NT2/D1 (cell line): ENCODE measurements around the gene PI4KB.

Experiments
- SUZ12 ChIP-seq: IDR thresholded peaks from 2 replicates; pipeline ENCODE4 v1.6.1; 2011; ENCODE audit not compliant: insufficient read length, insufficient read depth; ENCODE audit errors: extremely low read depth
- YY1 ChIP-seq: IDR thresholded peaks from 2 replicates; pipeline ENCODE4 v1.6.1; 2011; ENCODE audit not compliant: insufficient read length, insufficient read depth
- ZNF274 ChIP-seq: IDR thresholded peaks from 2 replicates; pipeline ENCODE4 v1.6.1; 2011; ENCODE audit warnings: mild to moderate bottlenecking, low read depth, low read length

GRCh38 chr1:151265446-151266236 is 61.6 kb downstream of the PI4KB start:
- TF ChIP-seq YY1 (no peak), SUZ12 (no peak), ZNF274 (no peak)
